Vagina (tissue), 2 donors: ENCODE data around the gene ARHGAP26. TPM values are rescaled to one million over a fixed set of nuclear protein-coding genes. Genes with fewer than 3 reads are reported as not detected.

Experiments used
- DNase-seq, 2 donors: peaks; one replicate each; pipeline ENCODE4 v3.0.0-alpha.2; 2017; ENCODE audit errors: extremely low spot score in 2 of 2
- H3K27ac ChIP-seq: fragments of 200-600 bp; sonication (generic); one replicate; pipeline ENCODE4 v1.5.1; 2019
- H3K27me3 ChIP-seq: fragments of 200-600 bp; sonication (generic); one replicate; pipeline ENCODE4 v1.5.1; 2019
- H3K36me3 ChIP-seq, 2 donors: fragments of 200-600 bp; sonication (generic); one replicate each; pipeline ENCODE4 v1.5.1; 2017 to 2019
- H3K4me1 ChIP-seq: fragments of 200-600 bp; sonication (generic); one replicate; pipeline ENCODE4 v1.5.1; 2019
- H3K4me3 ChIP-seq, 2 donors: fragments of 200-600 bp; sonication (generic); 1 replicate in 1 of 2; 2 replicates in 1 of 2; pipeline ENCODE4 v1.5.1; 2016 to 2019
- H3K9me3 ChIP-seq: fragments of 200-600 bp; sonication (generic); one replicate; pipeline ENCODE4 v1.5.1; 2019
- POLR2A ChIP-seq, 2 donors: fragments of 450-650 bp; IDR thresholded peaks; one replicate each; pipeline ENCODE4 v1.6.1; 2017; ENCODE audit warnings: antibody characterized with exemption in 2 of 2, mild to moderate bottlenecking in 2 of 2, moderate library complexity in 2 of 2
- POLR2AphosphoS5 ChIP-seq, 2 donors: sonication (generic); formaldehyde crosslinking; IDR thresholded peaks; one replicate each; pipeline ENCODE4 v1.9.0; 2017; ENCODE audit warnings: antibody characterized with exemption in 2 of 2, mild to moderate bottlenecking in 2 of 2, low read depth in 1 of 2; ENCODE audit not compliant: insufficient read depth in 1 of 2
- intact Hi-C: fragments of 100-400 bp; cut with DNase I; formaldehyde crosslinking; loops from one replicate; pipeline ENCODE4 v1.15.1; 2023
- total RNA-seq: library from RNA; depleted of rRNA; stranded (reverse); fragments of >200 nt; gene quantifications from one replicate; pipeline ENCODE4 v1.2.3, GENCODE V29; 2016
- TF ChIP-seq, protein P1 (sequence below), 3 experiments: fragments of 450-650 bp in 2 of 3; fragments of 200-600 bp in 1 of 3; sonication (generic) in 1 of 3; IDR thresholded peaks; one replicate each; pipeline ENCODE4 v1.5.1; 2017 to 2019; ENCODE audit warnings: antibody characterized with exemption in 3 of 3, mild to moderate bottlenecking in 2 of 3, moderate library complexity in 2 of 3

Gene ARHGAP26
- total RNA-seq, 1 donor from 2014 or later: 42.5 TPM

DNA sequence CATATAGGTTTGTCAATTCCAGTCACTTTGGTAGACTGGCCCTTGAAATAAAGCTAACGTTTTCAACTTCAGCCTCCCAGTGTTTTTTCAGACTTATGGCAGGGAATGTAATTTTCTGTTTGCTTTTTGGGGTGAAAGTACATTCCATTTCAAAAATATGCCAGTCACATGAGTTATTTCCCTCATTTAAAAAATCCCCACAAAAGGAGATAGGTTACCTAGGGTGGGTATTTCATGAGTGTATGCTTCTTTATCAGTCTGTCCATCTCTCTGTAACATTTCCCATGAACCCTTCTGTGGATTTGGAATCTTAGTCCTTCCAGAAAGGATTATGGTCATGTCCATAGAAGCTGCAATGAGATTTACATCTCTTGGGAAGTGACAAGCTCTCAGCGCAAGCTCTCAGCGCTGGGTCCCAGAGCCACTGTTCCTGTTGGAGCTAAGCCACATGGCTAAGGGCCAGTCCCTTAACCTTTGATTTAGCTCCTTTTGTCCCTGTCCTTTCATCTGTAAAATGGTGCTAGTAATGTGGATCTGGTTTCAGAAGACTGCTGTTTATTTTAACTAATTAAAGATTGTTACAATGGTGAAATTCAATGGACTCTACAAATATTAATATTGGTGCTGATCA is 338.4 kb downstream of the ARHGAP26 start:
- Histone ChIP-seq H3K27me3 (no peaks in the 10 kb centered on the region), H3K9me3 (no peaks in the 10 kb centered on the region), H3K4me3 (no peak overlapping the region), H3K4me1 (peaks cover 23% of the 10 kb centered on the region), H3K27ac (no peak overlapping the region), H3K36me3 (no peaks in the 10 kb centered on the region)
- intact Hi-C loops: no loop called here
- DNase-seq: no peak
- TF ChIP-seq, protein P1, sequence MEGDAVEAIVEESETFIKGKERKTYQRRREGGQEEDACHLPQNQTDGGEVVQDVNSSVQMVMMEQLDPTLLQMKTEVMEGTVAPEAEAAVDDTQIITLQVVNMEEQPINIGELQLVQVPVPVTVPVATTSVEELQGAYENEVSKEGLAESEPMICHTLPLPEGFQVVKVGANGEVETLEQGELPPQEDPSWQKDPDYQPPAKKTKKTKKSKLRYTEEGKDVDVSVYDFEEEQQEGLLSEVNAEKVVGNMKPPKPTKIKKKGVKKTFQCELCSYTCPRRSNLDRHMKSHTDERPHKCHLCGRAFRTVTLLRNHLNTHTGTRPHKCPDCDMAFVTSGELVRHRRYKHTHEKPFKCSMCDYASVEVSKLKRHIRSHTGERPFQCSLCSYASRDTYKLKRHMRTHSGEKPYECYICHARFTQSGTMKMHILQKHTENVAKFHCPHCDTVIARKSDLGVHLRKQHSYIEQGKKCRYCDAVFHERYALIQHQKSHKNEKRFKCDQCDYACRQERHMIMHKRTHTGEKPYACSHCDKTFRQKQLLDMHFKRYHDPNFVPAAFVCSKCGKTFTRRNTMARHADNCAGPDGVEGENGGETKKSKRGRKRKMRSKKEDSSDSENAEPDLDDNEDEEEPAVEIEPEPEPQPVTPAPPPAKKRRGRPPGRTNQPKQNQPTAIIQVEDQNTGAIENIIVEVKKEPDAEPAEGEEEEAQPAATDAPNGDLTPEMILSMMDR (IDR thresholded peaks at IDR 0.05): no peak
- no peak for TF ChIP-seq POLR2A (IDR thresholded peaks at IDR 0.05)
- TF ChIP-seq POLR2AphosphoS5 (IDR thresholded peaks at IDR 0.05; ENCODE audit: insufficient read depth in 1 of 2, low read depth in 1 of 2): no peak

DNA sequence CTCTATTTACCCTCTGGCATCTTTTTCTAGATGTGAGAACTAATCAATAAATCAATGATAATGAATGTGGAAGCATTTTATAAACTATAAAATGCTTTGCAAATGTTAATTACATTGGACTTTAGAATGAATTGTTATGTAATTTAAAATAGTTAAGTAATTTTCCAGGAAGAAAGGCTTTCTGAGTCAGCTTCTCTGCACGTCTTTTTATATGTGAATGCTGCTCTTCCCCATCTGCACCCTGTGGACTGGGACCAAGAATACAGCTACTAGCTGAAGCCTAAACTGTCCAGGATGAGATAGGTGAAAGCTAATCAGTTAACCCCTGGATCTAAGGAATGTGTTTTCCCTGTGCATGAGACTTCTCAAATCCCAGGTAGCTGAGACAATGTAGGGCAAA is 340.4 kb downstream of the ARHGAP26 start:
- Histone ChIP-seq H3K4me1 (peaks cover 23% of the 10 kb centered on the region), H3K4me3 (no peak overlapping the region), H3K27ac (no peak overlapping the region), H3K36me3 (no peaks in the 10 kb centered on the region), H3K9me3 (no peaks in the 10 kb centered on the region), H3K27me3 (no peaks in the 10 kb centered on the region)
- TF ChIP-seq, protein P1 (IDR thresholded peaks at IDR 0.05): no peak
- TF ChIP-seq POLR2AphosphoS5 (IDR thresholded peaks at IDR 0.05; ENCODE audit: insufficient read depth in 1 of 2, low read depth in 1 of 2): no peak
- TF ChIP-seq POLR2A (IDR thresholded peaks at IDR 0.05): no peak
- intact Hi-C loops: no loop called here
- no peak for DNase-seq

DNA sequence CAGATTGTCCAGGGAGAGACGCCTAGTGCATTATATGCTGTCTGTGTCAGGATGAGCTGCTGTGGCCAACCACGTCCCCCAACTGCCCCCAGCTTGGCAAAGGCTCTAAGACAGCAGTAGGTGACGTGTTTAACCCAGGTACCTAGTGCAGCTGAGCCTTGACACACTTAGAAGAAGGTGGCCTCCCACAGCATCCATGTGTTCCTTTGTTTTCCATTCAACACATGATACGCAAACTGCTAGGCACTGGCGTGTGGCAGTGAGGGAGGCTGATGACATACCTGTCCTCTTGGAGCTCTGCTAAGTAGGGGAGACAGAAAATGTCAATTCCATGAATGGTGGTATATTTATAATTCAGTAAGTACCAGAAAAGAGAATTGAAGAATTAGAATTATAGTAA is 341.6 kb downstream of the ARHGAP26 start:
- Histone ChIP-seq H3K4me3 (no peak overlapping the region), H3K36me3 (no peaks in the 10 kb centered on the region), H3K27ac (no peak overlapping the region), H3K4me1 (peaks cover 23% of the 10 kb centered on the region), H3K9me3 (no peaks in the 10 kb centered on the region), H3K27me3 (no peaks in the 10 kb centered on the region)
- intact Hi-C loops: no loop called here
- TF ChIP-seq POLR2A (IDR thresholded peaks at IDR 0.05): no peak
- TF ChIP-seq POLR2AphosphoS5 (IDR thresholded peaks at IDR 0.05; ENCODE audit: insufficient read depth in 1 of 2, low read depth in 1 of 2): no peak
- TF ChIP-seq, protein P1 (IDR thresholded peaks at IDR 0.05): no peak
- DNase-seq: no peak

DNA sequence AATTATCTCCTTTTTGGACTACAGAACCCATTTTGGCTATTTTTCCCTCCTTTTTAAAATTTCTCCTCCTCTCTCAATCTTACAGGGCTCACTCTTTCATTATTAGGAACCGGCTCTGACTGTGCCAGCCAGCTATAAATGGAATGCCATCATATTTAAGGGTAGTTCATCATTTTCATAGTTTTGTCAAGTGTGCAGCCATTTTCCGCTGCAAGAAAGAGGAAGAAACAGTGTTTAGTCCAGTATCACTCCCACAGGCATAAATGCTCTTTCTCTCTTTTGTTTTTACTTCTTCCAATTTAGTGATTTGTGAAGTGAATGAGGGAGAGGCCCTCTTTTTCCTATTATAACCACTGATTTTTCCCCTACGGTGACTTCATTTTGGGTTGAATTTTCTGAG is 343.3 kb downstream of the ARHGAP26 start:
- Histone ChIP-seq H3K36me3 (no peaks in the 10 kb centered on the region), H3K9me3 (no peaks in the 10 kb centered on the region), H3K27ac (no peak overlapping the region), H3K4me3 (no peak overlapping the region), H3K27me3 (no peaks in the 10 kb centered on the region), H3K4me1 (peaks cover 23% of the 10 kb centered on the region)
- no peak for TF ChIP-seq POLR2AphosphoS5 (IDR thresholded peaks at IDR 0.05; ENCODE audit: insufficient read depth in 1 of 2, low read depth in 1 of 2)
- TF ChIP-seq, protein P1 (IDR thresholded peaks at IDR 0.05): no peak
- TF ChIP-seq POLR2A (IDR thresholded peaks at IDR 0.05): no peak
- no peak for DNase-seq
- intact Hi-C loops: no loop called here

DNA sequence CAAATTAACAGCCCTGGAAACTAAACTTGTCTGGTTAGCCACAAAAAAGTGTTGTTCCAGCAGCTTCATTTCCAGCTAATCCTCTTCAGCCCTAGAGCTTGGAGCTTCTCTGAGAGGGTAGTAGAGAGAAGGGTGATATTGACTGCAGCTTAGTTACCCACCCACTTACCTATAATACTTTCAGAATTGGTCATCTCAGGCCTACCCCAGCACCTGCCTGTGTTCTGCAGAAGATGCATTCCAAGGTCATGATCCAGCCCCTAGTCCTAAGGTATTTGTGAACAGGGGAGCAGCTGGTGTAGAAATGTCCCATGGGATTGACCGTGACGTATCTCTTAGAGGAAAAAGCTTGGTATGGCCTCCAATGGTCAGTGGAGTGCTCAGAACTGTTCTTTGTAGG is 344.3 kb downstream of the ARHGAP26 start:
- TF ChIP-seq, protein P1 (IDR thresholded peaks at IDR 0.05): no peak
- TF ChIP-seq POLR2AphosphoS5 (IDR thresholded peaks at IDR 0.05; ENCODE audit: insufficient read depth in 1 of 2, low read depth in 1 of 2) (no peak), POLR2A (IDR thresholded peaks at IDR 0.05) (no peak)
- no peak for DNase-seq
- intact Hi-C loops: no loop called here
- Histone ChIP-seq H3K36me3 (no peaks in the 10 kb centered on the region), H3K4me1 (peaks cover 32% of the 10 kb centered on the region), H3K27ac (no peak overlapping the region), H3K9me3 (no peaks in the 10 kb centered on the region), H3K4me3 (no peak overlapping the region), H3K27me3 (no peaks in the 10 kb centered on the region)
